Hepatocyte (in vitro differentiated cells): ENCODE measurements around the gene ZBTB20. TPM values are rescaled to one million over a fixed set of nuclear protein-coding genes. Genes with fewer than 3 reads are reported as not detected.

Experiments
- DNase-seq: peaks from one replicate; pipeline ENCODE4 v3.0.0-alpha.2; 2016; ENCODE audit warnings: low spot score
- H2AFZ ChIP-seq: fragments of 200-600 bp; sonication (generic); 2 replicates; pipeline ENCODE4 v1.6.0; 2016; ENCODE audit warnings: antibody characterized with exemption, mild to moderate bottlenecking
- H3K27ac ChIP-seq: fragments of 200-600 bp; sonication (generic); 2 replicates; pipeline ENCODE4 v1.5.1; 2016; ENCODE audit warnings: mild to moderate bottlenecking
- H3K27me3 ChIP-seq: fragments of 200-600 bp; sonication (generic); 2 replicates; pipeline ENCODE4 v1.6.1; 2016
- H3K36me3 ChIP-seq: fragments of 200-600 bp; sonication (generic); replicated peaks from 2 replicates; pipeline ENCODE4 v1.5.1; 2016; ENCODE audit warnings: low read depth; ENCODE audit not compliant: insufficient read depth
- H3K4me1 ChIP-seq: fragments of 200-600 bp; sonication (generic); 2 replicates; pipeline ENCODE4 v1.5.1; 2016; ENCODE audit warnings: mild to moderate bottlenecking, moderate library complexity; ENCODE audit not compliant: insufficient read depth
- H3K4me2 ChIP-seq: fragments of 200-600 bp; sonication (generic); 2 replicates; pipeline ENCODE4 v1.6.0; 2016
- H3K4me3 ChIP-seq: fragments of 200-600 bp; sonication (generic); 2 replicates; pipeline ENCODE4 v1.5.1; 2016; ENCODE audit warnings: mild to moderate bottlenecking
- H3K79me2 ChIP-seq: fragments of 200-600 bp; sonication (generic); 2 replicates; pipeline ENCODE4 v1.6.0; 2017; ENCODE audit warnings: mild to moderate bottlenecking
- H3K9me2 ChIP-seq: fragments of 200-600 bp; sonication (generic); replicated peaks from 2 replicates; pipeline ENCODE4 v1.6.0; 2017; ENCODE audit warnings: mild to moderate bottlenecking; ENCODE audit not compliant: insufficient read depth
- H3K9me3 ChIP-seq: fragments of 200-600 bp; sonication (generic); 2 replicates; pipeline ENCODE4 v1.5.1; 2016; ENCODE audit warnings: low read depth, mild to moderate bottlenecking
- H4K20me1 ChIP-seq: fragments of 200-600 bp; sonication (generic); 2 replicates; pipeline ENCODE4 v1.6.0; 2016; ENCODE audit warnings: mild to moderate bottlenecking; ENCODE audit not compliant: insufficient read depth, poor library complexity, severe bottlenecking
- CTCF ChIP-seq: fragments of 200-600 bp; sonication (generic); IDR thresholded peaks from 2 replicates; pipeline ENCODE4 v1.5.1; 2016; ENCODE audit warnings: antibody characterized with exemption, mild to moderate bottlenecking; ENCODE audit not compliant: poor library complexity
- EZH2 ChIP-seq: fragments of 200-600 bp; sonication (generic); IDR thresholded peaks from 2 replicates; pipeline ENCODE4 v1.6.1; 2016; ENCODE audit warnings: antibody characterized with exemption, mild to moderate bottlenecking, borderline replicate concordance
- EZH2phosphoT487 ChIP-seq: fragments of 200-600 bp; sonication (generic); IDR thresholded peaks from one replicate; pipeline ENCODE4 v1.6.1; 2018; ENCODE audit warnings: antibody characterized with exemption, mild to moderate bottlenecking, low read depth, moderate library complexity; ENCODE audit not compliant: unreplicated experiment, severe bottlenecking
- WGBS: methylation state at CpG from one replicate; pipeline ENCODE4 v1.1.6; 2016; ENCODE audit warnings: low lambda C conversion rate; ENCODE audit errors: missing lambda C conversion rate; 5-methylcytosine and 5-hydroxymethylcytosine counted together
- polyA plus RNA-seq: library from polyadenylated mRNA; unstranded; fragments of >200 nt; fragmentation: Nextera tagmentation; extraction: Ambion mirVana; gene quantifications from 2 replicates; pipeline ENCODE4 v1.2.1, GENCODE V29; 2016
- total RNA-seq: library from RNA; depleted of rRNA; stranded (reverse); fragments of >200 nt; gene quantifications from 2 replicates; pipeline ENCODE4 v1.2.3, GENCODE V29; 2014

ZBTB20 gene
- total and polyA plus RNA-seq, 2 experiments from 2014 or later = 25.8 to 28.0 TPM

DNA sequence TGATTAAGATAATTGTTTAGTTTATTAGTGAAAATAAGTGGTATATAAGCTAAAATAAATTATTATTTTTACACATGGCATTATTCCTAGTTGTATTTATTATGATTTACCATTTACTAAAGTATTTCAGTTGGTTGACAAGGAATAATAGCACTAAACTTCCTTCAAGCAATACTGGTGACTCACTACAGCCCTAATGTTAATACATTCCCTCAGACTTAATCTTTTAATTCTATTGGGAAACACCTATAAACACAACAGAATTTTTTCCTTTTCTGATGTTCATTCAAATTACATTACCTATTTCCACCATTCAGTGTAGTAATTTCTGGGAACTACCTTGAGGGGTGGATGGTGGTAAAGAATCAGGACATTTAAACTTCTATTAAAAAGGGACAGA lies 589.3 kb downstream of the ZBTB20 start:
- TF ChIP-seq CTCF (no peak), EZH2 (no peak), EZH2phosphoT487 (no peak)
- no peaks in the 10 kb centered on the region for H3K4me1 ChIP-seq
- no peak overlapping the region for H3K4me2 ChIP-seq
- no peak overlapping the region for H3K4me3 ChIP-seq
- H2AFZ ChIP-seq = no peak overlapping the region
- H3K36me3 ChIP-seq = no peaks in the 10 kb centered on the region
- no peaks in the 10 kb centered on the region for H3K27me3 ChIP-seq
- no peaks in the 10 kb centered on the region for H3K79me2 ChIP-seq
- H3K9me2 ChIP-seq = no peaks in the 10 kb centered on the region
- DNase-seq = no peak
- H3K9me3 ChIP-seq = no peaks in the 10 kb centered on the region
- H3K27ac ChIP-seq = no peak overlapping the region
- no peaks in the 10 kb centered on the region for H4K20me1 ChIP-seq

GRCh38 chr3:114556657-114557213 lies 590.4 kb downstream of the ZBTB20 start:
- H3K27ac ChIP-seq = no peak overlapping the region
- H3K9me3 ChIP-seq = no peaks in the 10 kb centered on the region
- WGBS = 97% methylated on average over 1 of the region's 1 CpG
- no peak overlapping the region for H2AFZ ChIP-seq
- H4K20me1 ChIP-seq = no peaks in the 10 kb centered on the region
- H3K4me1 ChIP-seq = no peaks in the 10 kb centered on the region
- H3K27me3 ChIP-seq = no peaks in the 10 kb centered on the region
- no peak overlapping the region for H3K4me3 ChIP-seq
- H3K9me2 ChIP-seq = no peaks in the 10 kb centered on the region
- H3K4me2 ChIP-seq = no peak overlapping the region
- no peak for DNase-seq
- TF ChIP-seq EZH2 (no peak), EZH2phosphoT487 (no peak), CTCF (no peak)
- no peaks in the 10 kb centered on the region for H3K79me2 ChIP-seq
- H3K36me3 ChIP-seq = no peaks in the 10 kb centered on the region

DNA sequence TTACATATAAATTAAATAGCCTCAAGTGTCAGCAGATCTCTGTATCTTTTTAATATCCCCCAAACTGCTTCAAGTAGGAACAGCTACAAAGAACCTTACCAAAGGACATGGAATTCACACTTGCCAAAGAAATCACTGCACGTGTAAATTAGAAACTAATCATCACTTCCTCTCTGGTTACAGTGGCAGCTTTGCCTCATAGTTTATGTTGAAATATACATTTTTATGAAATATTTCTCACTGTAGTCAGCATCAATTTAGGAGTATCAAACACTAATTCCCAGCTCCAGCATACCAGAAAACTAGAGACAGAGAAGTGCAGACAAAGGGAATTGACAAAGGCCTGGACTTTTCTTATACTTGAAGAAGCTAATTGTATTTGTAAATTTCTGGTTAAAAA lies 592.4 kb downstream of the ZBTB20 start:
- Histone ChIP-seq H2AFZ (no peak overlapping the region), H3K4me3 (no peak overlapping the region), H3K9me3 (no peaks in the 10 kb centered on the region), H3K4me1 (no peaks in the 10 kb centered on the region), H3K4me2 (no peak overlapping the region), H3K79me2 (no peaks in the 10 kb centered on the region), H4K20me1 (no peaks in the 10 kb centered on the region), H3K9me2 (no peaks in the 10 kb centered on the region), H3K27ac (no peak overlapping the region), H3K36me3 (no peaks in the 10 kb centered on the region), H3K27me3 (no peaks in the 10 kb centered on the region)
- no peak for DNase-seq
- 86% methylated on average over 1 of the region's 1 CpG for WGBS
- TF ChIP-seq EZH2phosphoT487 (no peak), EZH2 (no peak), CTCF (no peak)
